A549 (cell line): ENCODE results near the gene SRPK1. TPM values are rescaled to one million over a fixed set of nuclear protein-coding genes. Genes with fewer than 3 reads are reported as not detected.

Experiments
- ATAC-seq, 2 experiments: fragments of 200-7000 bp in 1 of 2; fragments of >200 bp in 1 of 2; cut with Nextera tagmentation in 1 of 2; cut with Tn5 transposase in 1 of 2; 3 replicates each; pipeline versions ENCODE4 v1.8.0 to v1.9.1; 2018 to 2020; ENCODE audit warnings: mild to moderate bottlenecking in 1 of 2, moderate library complexity in 1 of 2
- CTCF ChIA-PET: fragments of 300-600 bp; sonication (Branson Sonifier 250); formaldehyde crosslinking; extraction: SDS; loops from one replicate; lab custom pipeline; 2021; ENCODE audit warnings: antibody characterized with exemption, inconsistent platforms; lab: Yijun Ruan, JAX
- POLR2A ChIA-PET: fragments of 350-600 bp; formaldehyde crosslinking; extraction: SDS; loops from one replicate; lab custom pipeline; 2021; ENCODE audit warnings: antibody characterized with exemption, inconsistent platforms; lab: Yijun Ruan, JAX
- DNase-seq, 2 experiments: peaks; one replicate each; pipeline versions ENCODE4 v3.0.0 to v3.0.0-alpha.2; 2011 to 2016; ENCODE audit warnings: low read depth in 1 of 2, low spot score in 1 of 2
- FAIRE-seq: peaks from 2 replicates; lab custom pipeline; 2011; peaks lifted over from hg19 to GRCh38; lab: Jason Lieb, UNC
- H3K27ac ChIP-seq, 2 experiments: fragments of >200 bp; sonication (Bioruptor Twin); formaldehyde crosslinking; 3 replicates each; pipeline ENCODE4 v1.5.1; 2016 to 2017
- H3K4me1 ChIP-seq: fragments of >200 bp; sonication (Bioruptor Twin); formaldehyde crosslinking; 3 replicates; pipeline ENCODE4 v1.6.1; 2016
- H3K4me2 ChIP-seq: fragments of >200 bp; sonication (Bioruptor Twin); formaldehyde crosslinking; 3 replicates; pipeline ENCODE4 v1.6.1; 2016
- H3K4me3 ChIP-seq: fragments of >200 bp; sonication (Bioruptor Twin); formaldehyde crosslinking; 3 replicates; pipeline ENCODE4 v1.5.1; 2016
- H3K9me3 ChIP-seq: fragments of >200 bp; sonication (Bioruptor Twin); formaldehyde crosslinking; 3 replicates; pipeline ENCODE4 v1.6.1; 2016
- BHLHE40 ChIP-seq: IDR thresholded peaks from 2 replicates; pipeline ENCODE4 v1.6.1; 2012; ENCODE audit warnings: low read depth, low read length, inconsistent platforms
- CBX2 ChIP-seq: fragments of 200-600 bp; sonication (generic); IDR thresholded peaks from 2 replicates; pipeline ENCODE4 v1.6.1; 2016; ENCODE audit warnings: low read depth, mild to moderate bottlenecking, borderline replicate concordance
- CEBPB ChIP-seq, 2 experiments: fragments of >200 bp in 1 of 2; sonication (Bioruptor Twin) in 1 of 2; formaldehyde crosslinking in 1 of 2; IDR thresholded peaks; 2 replicates each; pipeline ENCODE4 v1.6.1; 2012 to 2016
- CHD2 ChIP-seq: fragments of 150-350 bp; IDR thresholded peaks from 2 replicates; pipeline ENCODE4 v1.6.1; 2014; ENCODE audit warnings: low read length; ENCODE audit not compliant: partially characterized antibody
- FOSL2 ChIP-seq, 2 experiments: fragments of 450-650 bp in 1 of 2; fragments of >200 bp in 1 of 2; sonication (Bioruptor Twin) in 1 of 2; formaldehyde crosslinking; IDR thresholded peaks; 2 replicates each; pipeline versions ENCODE4 v1.5.0 to v1.6.1; 2016 to 2020; ENCODE audit warnings: mild to moderate bottlenecking in 1 of 2, moderate library complexity in 1 of 2
- KDM5A ChIP-seq: fragments of 200-600 bp; sonication (generic); IDR thresholded peaks from 2 replicates; pipeline ENCODE4 v1.6.1; 2016; ENCODE audit warnings: antibody characterized with exemption, mild to moderate bottlenecking
- MAZ ChIP-seq: fragments of 150-350 bp; IDR thresholded peaks from 2 replicates; pipeline ENCODE4 v1.6.1; 2014; ENCODE audit warnings: antibody characterized with exemption, low read depth, low read length, borderline replicate concordance
- NFE2L2 ChIP-seq: fragments of 150-350 bp; conservative IDR thresholded peaks from 2 replicates; pipeline ENCODE4 v1.6.1; 2014; ENCODE audit warnings: low read length
- NR3C1 ChIP-seq: fragments of >200 bp; sonication (Bioruptor Twin); formaldehyde crosslinking; IDR thresholded peaks from 3 replicates; pipeline ENCODE4 v1.6.1; 2017
- PHF8 ChIP-seq: fragments of 200-600 bp; sonication (generic); IDR thresholded peaks from 2 replicates; pipeline ENCODE4 v1.6.1; 2016; ENCODE audit warnings: low read depth, mild to moderate bottlenecking, antibody characterized with exemption, moderate library complexity, borderline replicate concordance
- POLR2A ChIP-seq: IDR thresholded peaks from 2 replicates; pipeline ENCODE4 v1.6.1; 2012; ENCODE audit warnings: mild to moderate bottlenecking, low read length
- RAD21 ChIP-seq, 2 experiments: fragments of >200 bp in 1 of 2; sonication (Bioruptor Twin) in 1 of 2; formaldehyde crosslinking in 1 of 2; IDR thresholded peaks in 1 of 2; conservative IDR thresholded peaks in 1 of 2; 2 replicates in 1 of 2; 3 replicates in 1 of 2; pipeline ENCODE4 v1.6.1; 2012 to 2018; ENCODE audit warnings: inconsistent platforms in 1 of 2
- RARB ChIP-seq: fragments of 250-450 bp; sonication (Bioruptor Pico); IDR thresholded peaks from 2 replicates; pipeline ENCODE4 v1.8.0; 2021; ENCODE audit warnings: mild to moderate bottlenecking, moderate library complexity
- RFX5 ChIP-seq: fragments of 450-650 bp; IDR thresholded peaks from 2 replicates; pipeline ENCODE4 v1.7.1; 2014; ENCODE audit warnings: antibody characterized with exemption, mild to moderate bottlenecking, moderate library complexity
- RNF2 ChIP-seq: fragments of 200-600 bp; sonication (generic); IDR thresholded peaks from 2 replicates; pipeline ENCODE4 v1.6.1; 2016; ENCODE audit warnings: low read depth, mild to moderate bottlenecking, antibody characterized with exemption, moderate library complexity, borderline replicate concordance
- SREBF2 ChIP-seq: fragments of 450-650 bp; IDR thresholded peaks from 2 replicates; pipeline ENCODE4 v1.6.1; 2014; ENCODE audit warnings: mild to moderate bottlenecking, moderate library complexity
- ZC3H11A ChIP-seq: fragments of 450-650 bp; IDR thresholded peaks from 2 replicates; pipeline ENCODE4 v1.6.1; 2014; ENCODE audit warnings: antibody characterized with exemption, mild to moderate bottlenecking
- ZFP36 ChIP-seq: fragments of 450-650 bp; IDR thresholded peaks from 2 replicates; pipeline ENCODE4 v1.6.1; 2014; ENCODE audit warnings: borderline replicate concordance; ENCODE audit not compliant: partially characterized antibody
- ZNF302 ChIP-seq: fragments of 250-450 bp; sonication (Bioruptor Pico); IDR thresholded peaks from 2 replicates; pipeline ENCODE4 v1.9.0; 2021; ENCODE audit warnings: inconsistent platforms, mild to moderate bottlenecking, moderate library complexity
- ZSCAN20 ChIP-seq: fragments of 250-450 bp; sonication (Bioruptor Pico); IDR thresholded peaks from 2 replicates; pipeline ENCODE4 v1.8.0; 2022; ENCODE audit warnings: mild to moderate bottlenecking, moderate library complexity
- WGBS: methylation state at CpG from one replicate; pipeline ENCODE4 v1.1.6; 2017; ENCODE audit errors: missing lambda C conversion rate; 5-methylcytosine and 5-hydroxymethylcytosine counted together
- polyA plus RNA-seq, 4 experiments: library from polyadenylated mRNA; depleted of rRNA in 3 of 4; stranded (reverse); fragments of >200 nt; fragmentation: RNase III in 1 of 4; extraction: RNeasy Plus Mini Kit Qiagen cat#74134 plus additional on column Dnase treatment in 1 of 4; gene quantifications; 2 replicates in 3 of 4; 3 replicates in 1 of 4; pipeline ENCODE4 v1.2.3, GENCODE V29; 2011 to 2017
- TF ChIP-seq, protein P1 (sequence below): IDR thresholded peaks from 2 replicates; pipeline ENCODE4 v1.6.1; 2012
- TF ChIP-seq, protein P2 (sequence below): fragments of >200 bp; sonication (Bioruptor Twin); formaldehyde crosslinking; IDR thresholded peaks from 2 replicates; pipeline ENCODE4 v1.6.1; 2016
- TF ChIP-seq, protein P3 (sequence below): fragments of 250-450 bp; sonication (Bioruptor Pico); IDR thresholded peaks from 2 replicates; pipeline ENCODE4 v1.5.0; 2020; ENCODE audit warnings: low read depth, mild to moderate bottlenecking, moderate library complexity
- TF ChIP-seq, protein P4 (sequence below): IDR thresholded peaks from 2 replicates; pipeline ENCODE4 v1.6.1; 2012
- TF ChIP-seq, protein P5 (sequence below): fragments of 200-600 bp; sonication (generic); IDR thresholded peaks from 2 replicates; pipeline ENCODE4 v1.6.1; 2016; ENCODE audit warnings: antibody characterized with exemption, mild to moderate bottlenecking, moderate library complexity
- TF ChIP-seq, protein P6 (sequence below): fragments of 450-650 bp; IDR thresholded peaks from 2 replicates; pipeline ENCODE4 v1.6.1; 2014; ENCODE audit warnings: antibody characterized with exemption

SRPK1 gene
- polyA plus RNA-seq, 2 of the 4 experiments (the other 2 are of a cell fraction), result 46.9 to 65.9 TPM

DNA sequence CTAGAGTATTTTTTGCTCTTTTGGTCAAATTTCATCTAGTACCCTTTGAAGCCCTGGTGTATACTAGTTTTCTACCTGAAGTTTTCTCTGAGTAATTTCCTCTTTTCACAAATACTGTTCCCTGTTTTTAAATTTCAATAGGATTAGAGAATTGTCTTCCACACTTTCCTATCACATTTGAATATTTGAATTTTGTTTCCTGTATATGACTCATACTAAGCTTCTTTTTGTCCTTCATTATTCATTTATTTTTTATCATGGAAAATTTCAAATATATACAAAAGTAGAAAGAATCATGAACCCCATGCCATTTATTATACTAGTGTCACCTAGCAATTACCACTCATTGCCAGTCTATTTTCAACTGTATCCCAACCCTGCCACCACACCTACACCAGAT lies 63.0 kb downstream of the SRPK1 start:
- no peak for FAIRE-seq
- H3K4me1 ChIP-seq, result no peaks in the 10 kb centered on the region

DNA sequence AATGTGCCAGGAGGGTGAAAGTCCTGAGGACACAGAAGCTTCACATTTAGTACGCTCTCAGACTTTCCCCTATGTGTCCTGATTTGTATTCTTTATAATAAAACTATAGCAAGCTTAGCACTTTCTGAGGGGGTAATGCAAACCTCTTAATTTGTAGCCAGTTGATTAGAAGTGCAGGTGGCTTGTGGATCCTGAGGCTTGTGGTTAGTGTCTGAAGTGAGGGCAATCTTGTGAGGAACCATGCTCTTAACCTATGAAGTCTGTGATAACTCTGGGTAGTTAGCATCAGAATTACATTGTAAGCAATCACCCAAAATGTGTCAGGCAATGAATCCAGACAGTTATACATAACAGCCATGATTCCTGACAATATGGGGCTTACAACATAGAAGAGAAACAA lies 64.6 kb downstream of the SRPK1 start:
- no peak for ATAC-seq
- no peak for FAIRE-seq
- no peaks in the 10 kb centered on the region for H3K4me1 ChIP-seq
- ChIA-PET POLR2A (no interaction called here), CTCF (interaction anchor here (1.2 kb wide), 1 partner anchor 9 kb away, joined by 3 read pairs; no protein-coding TSS in a partner anchor)
- no peak overlapping the region for H3K4me2 ChIP-seq
- H3K9me3 ChIP-seq, result no peaks in the 10 kb centered on the region
- no peak overlapping the region for H3K4me3 ChIP-seq
- DNase-seq, result no peak
- H3K27ac ChIP-seq, result no peak overlapping the region
- 93% methylated on average over 1 of the region's 1 CpG for WGBS
- TF ChIP-seq POLR2A (no peak), MAZ (no peak), ZC3H11A (no peak), CEBPB (IDR thresholded peaks at IDR 0.05) (no peak), ZNF302 (no peak), ZFP36 (no peak), PHF8 (no peak)
- TF ChIP-seq, protein P1, sequence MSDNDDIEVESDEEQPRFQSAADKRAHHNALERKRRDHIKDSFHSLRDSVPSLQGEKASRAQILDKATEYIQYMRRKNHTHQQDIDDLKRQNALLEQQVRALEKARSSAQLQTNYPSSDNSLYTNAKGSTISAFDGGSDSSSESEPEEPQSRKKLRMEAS, result no peak

More for the DNA sequence above, 63.0 kb downstream of the SRPK1 start:
- no peak overlapping the region for H3K4me3 ChIP-seq
- CTCF ChIA-PET, result interaction anchor here (0.6 kb wide), 1 partner anchor 302 kb away, joined by 3 read pairs; no protein-coding TSS in a partner anchor
- ATAC-seq (no peak), DNase-seq (no peak)
- TF ChIP-seq RAD21 (conservative IDR thresholded peaks at IDR 0.05 in 1 of 2, IDR thresholded peaks at IDR 0.05 in 1 of 2), result no peak
- no peak for TF ChIP-seq NR3C1
- no peak for TF ChIP-seq RARB (CRISPR knock-in tag)
- TF ChIP-seq CHD2, result no peak
- no peak for TF ChIP-seq CBX2
- no peak for TF ChIP-seq RNF2
- TF ChIP-seq, protein P2, sequence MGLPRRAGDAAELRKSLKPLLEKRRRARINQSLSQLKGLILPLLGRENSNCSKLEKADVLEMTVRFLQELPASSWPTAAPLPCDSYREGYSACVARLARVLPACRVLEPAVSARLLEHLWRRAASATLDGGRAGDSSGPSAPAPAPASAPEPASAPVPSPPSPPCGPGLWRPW, result no peak
- TF ChIP-seq RFX5, result no peak
- TF ChIP-seq BHLHE40, result no peak
- no peak for TF ChIP-seq ZSCAN20 (CRISPR knock-in tag)
- TF ChIP-seq KDM5A, result no peak
- no peak for TF ChIP-seq FOSL2 (IDR thresholded peaks at IDR 0.05)
- no peak for TF ChIP-seq FOSL2 (CRISPR knock-in tag; IDR thresholded peaks at IDR 0.05)
- TF ChIP-seq SREBF2, result no peak
- TF ChIP-seq, protein P3, sequence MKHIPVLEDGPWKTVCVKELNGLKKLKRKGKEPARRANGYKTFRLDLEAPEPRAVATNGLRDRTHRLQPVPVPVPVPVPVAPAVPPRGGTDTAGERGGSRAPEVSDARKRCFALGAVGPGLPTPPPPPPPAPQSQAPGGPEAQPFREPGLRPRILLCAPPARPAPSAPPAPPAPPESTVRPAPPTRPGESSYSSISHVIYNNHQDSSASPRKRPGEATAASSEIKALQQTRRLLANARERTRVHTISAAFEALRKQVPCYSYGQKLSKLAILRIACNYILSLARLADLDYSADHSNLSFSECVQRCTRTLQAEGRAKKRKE, result no peak
- TF ChIP-seq, protein P4, sequence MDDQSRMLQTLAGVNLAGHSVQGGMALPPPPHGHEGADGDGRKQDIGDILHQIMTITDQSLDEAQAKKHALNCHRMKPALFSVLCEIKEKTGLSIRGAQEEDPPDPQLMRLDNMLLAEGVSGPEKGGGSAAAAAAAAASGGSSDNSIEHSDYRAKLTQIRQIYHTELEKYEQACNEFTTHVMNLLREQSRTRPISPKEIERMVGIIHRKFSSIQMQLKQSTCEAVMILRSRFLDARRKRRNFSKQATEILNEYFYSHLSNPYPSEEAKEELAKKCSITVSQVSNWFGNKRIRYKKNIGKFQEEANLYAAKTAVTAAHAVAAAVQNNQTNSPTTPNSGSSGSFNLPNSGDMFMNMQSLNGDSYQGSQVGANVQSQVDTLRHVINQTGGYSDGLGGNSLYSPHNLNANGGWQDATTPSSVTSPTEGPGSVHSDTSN, result no peak
- TF ChIP-seq, protein P5, sequence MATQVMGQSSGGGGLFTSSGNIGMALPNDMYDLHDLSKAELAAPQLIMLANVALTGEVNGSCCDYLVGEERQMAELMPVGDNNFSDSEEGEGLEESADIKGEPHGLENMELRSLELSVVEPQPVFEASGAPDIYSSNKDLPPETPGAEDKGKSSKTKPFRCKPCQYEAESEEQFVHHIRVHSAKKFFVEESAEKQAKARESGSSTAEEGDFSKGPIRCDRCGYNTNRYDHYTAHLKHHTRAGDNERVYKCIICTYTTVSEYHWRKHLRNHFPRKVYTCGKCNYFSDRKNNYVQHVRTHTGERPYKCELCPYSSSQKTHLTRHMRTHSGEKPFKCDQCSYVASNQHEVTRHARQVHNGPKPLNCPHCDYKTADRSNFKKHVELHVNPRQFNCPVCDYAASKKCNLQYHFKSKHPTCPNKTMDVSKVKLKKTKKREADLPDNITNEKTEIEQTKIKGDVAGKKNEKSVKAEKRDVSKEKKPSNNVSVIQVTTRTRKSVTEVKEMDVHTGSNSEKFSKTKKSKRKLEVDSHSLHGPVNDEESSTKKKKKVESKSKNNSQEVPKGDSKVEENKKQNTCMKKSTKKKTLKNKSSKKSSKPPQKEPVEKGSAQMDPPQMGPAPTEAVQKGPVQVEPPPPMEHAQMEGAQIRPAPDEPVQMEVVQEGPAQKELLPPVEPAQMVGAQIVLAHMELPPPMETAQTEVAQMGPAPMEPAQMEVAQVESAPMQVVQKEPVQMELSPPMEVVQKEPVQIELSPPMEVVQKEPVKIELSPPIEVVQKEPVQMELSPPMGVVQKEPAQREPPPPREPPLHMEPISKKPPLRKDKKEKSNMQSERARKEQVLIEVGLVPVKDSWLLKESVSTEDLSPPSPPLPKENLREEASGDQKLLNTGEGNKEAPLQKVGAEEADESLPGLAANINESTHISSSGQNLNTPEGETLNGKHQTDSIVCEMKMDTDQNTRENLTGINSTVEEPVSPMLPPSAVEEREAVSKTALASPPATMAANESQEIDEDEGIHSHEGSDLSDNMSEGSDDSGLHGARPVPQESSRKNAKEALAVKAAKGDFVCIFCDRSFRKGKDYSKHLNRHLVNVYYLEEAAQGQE, result no peak
- TF ChIP-seq, protein P6, sequence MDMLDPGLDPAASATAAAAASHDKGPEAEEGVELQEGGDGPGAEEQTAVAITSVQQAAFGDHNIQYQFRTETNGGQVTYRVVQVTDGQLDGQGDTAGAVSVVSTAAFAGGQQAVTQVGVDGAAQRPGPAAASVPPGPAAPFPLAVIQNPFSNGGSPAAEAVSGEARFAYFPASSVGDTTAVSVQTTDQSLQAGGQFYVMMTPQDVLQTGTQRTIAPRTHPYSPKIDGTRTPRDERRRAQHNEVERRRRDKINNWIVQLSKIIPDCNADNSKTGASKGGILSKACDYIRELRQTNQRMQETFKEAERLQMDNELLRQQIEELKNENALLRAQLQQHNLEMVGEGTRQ, result no peak
- TF ChIP-seq CEBPB (IDR thresholded peaks at IDR 0.05), result no peak
- TF ChIP-seq POLR2A, result no peak
- TF ChIP-seq NFE2L2, result no peak
- POLR2A ChIA-PET, result no interaction called here
- H3K9me3 ChIP-seq, result no peaks in the 10 kb centered on the region
- no peak overlapping the region for H3K4me2 ChIP-seq
- no peak overlapping the region for H3K27ac ChIP-seq
